Measurements from ENCODE around the gene REV1. TPM values are rescaled to one million over a fixed set of nuclear protein-coding genes. Genes with fewer than 3 reads are reported as not detected.
"Not testable (repeated sequence)": the region's sequence is repeated elsewhere in the genome, so short reads cannot be mapped to it uniquely, and the experiment has no call there.

Gene REV1
- polyA plus RNA-seq, 1 donor = 44.0 TPM

- Histone ChIP-seq H3K27ac (ENCODE audit: low read length) (no peak overlapping the region), H3K9me3 (ENCODE audit: control insufficient read depth, low read depth, low read length) (no peaks in the 10 kb centered on the region), H3K27me3 (ENCODE audit: control insufficient read depth, insufficient read depth, low read length) (no peaks in the 10 kb centered on the region), H3K4me1 (ENCODE audit: control insufficient read depth, insufficient read depth, low read length) (no peaks in the 10 kb centered on the region), H3K36me3 (ENCODE audit: control insufficient read depth, insufficient read depth, low read length) (peaks cover 56% of the 10 kb centered on the region), H3K4me3 (ENCODE audit: low read length) (no peak overlapping the region)
- no peak for DNase-seq
- WGBS (ENCODE audit: insufficient coverage, low lambda C conversion rate) = no CpG with 5 or more reads among the region's 2 CpGs
These were observed 124.2 kb downstream of the REV1 start for GRCh38 chr2:99365661-99366060.

DNA sequence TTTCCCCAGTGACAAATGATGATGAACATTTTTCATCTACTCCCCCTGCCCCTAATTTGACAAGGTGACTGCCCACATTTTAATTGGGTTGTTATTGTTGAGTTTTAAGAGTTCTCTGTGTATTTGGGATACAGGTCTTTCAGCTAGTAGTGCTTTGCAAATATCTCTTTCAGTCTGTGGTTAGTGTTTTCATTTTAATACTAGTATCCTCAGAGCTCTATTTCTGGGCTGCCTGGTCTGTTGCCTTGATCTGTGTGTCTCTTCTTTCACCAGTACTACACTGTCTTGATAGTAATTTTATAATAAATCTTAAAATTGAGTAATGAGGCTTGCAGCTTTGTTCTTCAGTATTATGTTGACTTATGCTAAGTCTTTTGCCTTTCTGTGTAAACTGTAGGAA lies 133.0 kb downstream of the REV1 start:
- Histone ChIP-seq H3K9me3 (ENCODE audit: control insufficient read depth, low read depth, low read length) (no peaks in the 10 kb centered on the region), H3K4me3 (ENCODE audit: low read length) (no peak overlapping the region), H3K27me3 (ENCODE audit: control insufficient read depth, insufficient read depth, low read length) (no peaks in the 10 kb centered on the region), H3K36me3 (ENCODE audit: control insufficient read depth, insufficient read depth, low read length) (peaks cover 5% of the 10 kb centered on the region), H3K4me1 (ENCODE audit: control insufficient read depth, insufficient read depth, low read length) (no peaks in the 10 kb centered on the region), H3K27ac (ENCODE audit: low read length) (no peak overlapping the region)
- no peak for DNase-seq

- H3K27me3 ChIP-seq (ENCODE audit: control insufficient read depth, insufficient read depth, low read length); H3K36me3 ChIP-seq (ENCODE audit: control insufficient read depth, insufficient read depth, low read length); H3K9me3 ChIP-seq (ENCODE audit: control insufficient read depth, low read depth, low read length); H3K4me3 ChIP-seq (ENCODE audit: low read length); DNase-seq; H3K27ac ChIP-seq (ENCODE audit: low read length); H3K4me1 ChIP-seq (ENCODE audit: control insufficient read depth, insufficient read depth, low read length): not testable (repeated sequence)
- 100% methylated on average over 1 of the region's 8 CpGs for WGBS (ENCODE audit: insufficient coverage, low lambda C conversion rate)
These were observed 135.0 kb downstream of the REV1 start for GRCh38 chr2:99354825-99355224.

GRCh38 chr2:99354070-99354469 lies 135.7 kb downstream of the REV1 start:
- no peaks in the 10 kb centered on the region for H3K36me3 ChIP-seq (ENCODE audit: control insufficient read depth, insufficient read depth, low read length)
- H3K27me3 ChIP-seq (ENCODE audit: control insufficient read depth, insufficient read depth, low read length) = no peaks in the 10 kb centered on the region
- DNase-seq = no peak
- WGBS (ENCODE audit: insufficient coverage, low lambda C conversion rate) = no CpG with 5 or more reads among the region's 1 CpG
- H3K4me3 ChIP-seq (ENCODE audit: low read length) = no peak overlapping the region
- no peak overlapping the region for H3K27ac ChIP-seq (ENCODE audit: low read length)
- H3K4me1 ChIP-seq (ENCODE audit: control insufficient read depth, insufficient read depth, low read length) = no peaks in the 10 kb centered on the region
- no peaks in the 10 kb centered on the region for H3K9me3 ChIP-seq (ENCODE audit: control insufficient read depth, low read depth, low read length)

Other genes with a start within 250 kb of the REV1 start
- gene LYG2, start 234.4 kb downstream of the REV1 start, polyA plus RNA-seq = 0.16 TPM
- 3.1 TPM for gene LYG1, start 188.8 kb downstream of the REV1 start, polyA plus RNA-seq
- gene TXNDC9, start 153.7 kb downstream of the REV1 start, polyA plus RNA-seq = 28.1 TPM
- 50.4 TPM for gene EIF5B, start 152.6 kb downstream of the REV1 start, polyA plus RNA-seq